Lower leg skin (tissue), 4 donors: ENCODE measurements around the gene FAM174C. TPM values are rescaled to one million over a fixed set of nuclear protein-coding genes. Genes with fewer than 3 reads are reported as not detected.

Experiments
- DNase-seq, 2 donors: peaks; one replicate each; pipeline ENCODE4 v3.0.0-alpha.2; 2019; ENCODE audit warnings: low spot score in 2 of 2
- H3K4me3 ChIP-seq: fragments of 200-600 bp; sonication (generic); 2 replicates; pipeline ENCODE4 v1.5.1; 2017; ENCODE audit warnings: mild to moderate bottlenecking, low read depth; ENCODE audit not compliant: poor library complexity, severe bottlenecking
- POLR2A ChIP-seq, 2 donors: fragments of 450-650 bp; IDR thresholded peaks; one replicate each; pipeline ENCODE4 v1.6.1; 2016 to 2017; ENCODE audit warnings: antibody characterized with exemption in 2 of 2, mild to moderate bottlenecking in 1 of 2, moderate library complexity in 1 of 2
- WGBS, 2 donors: methylation state at CpG; one replicate each; pipeline ENCODE4 v1.1.5; 2018; 5-methylcytosine and 5-hydroxymethylcytosine counted together
- intact Hi-C: fragments of 100-400 bp; cut with DNase I; formaldehyde crosslinking; loops from one replicate; pipeline ENCODE4 v1.15.0; 2023; ENCODE audit warnings: low total_unique reads
- total RNA-seq, 4 donors: library from RNA; depleted of rRNA; stranded (reverse); fragments of >200 nt; gene quantifications; one replicate each; pipeline ENCODE4 v1.1.0, GENCODE V29; 2016
- TF ChIP-seq, protein P1 (sequence below), 3 donors: fragments of 450-650 bp; IDR thresholded peaks; one replicate each; pipeline ENCODE4 v1.5.1; 2016; ENCODE audit warnings: antibody characterized with exemption in 3 of 3, mild to moderate bottlenecking in 3 of 3, moderate library complexity in 2 of 3

FAM174C gene
- total RNA-seq, 4 donors from 2014 or later = 66.3 to 74.1 (median 68.8) TPM

- intact Hi-C loops = no loop called here
- no peak for DNase-seq
- no peak for TF ChIP-seq POLR2A (IDR thresholded peaks at IDR 0.05)
- TF ChIP-seq, protein P1, sequence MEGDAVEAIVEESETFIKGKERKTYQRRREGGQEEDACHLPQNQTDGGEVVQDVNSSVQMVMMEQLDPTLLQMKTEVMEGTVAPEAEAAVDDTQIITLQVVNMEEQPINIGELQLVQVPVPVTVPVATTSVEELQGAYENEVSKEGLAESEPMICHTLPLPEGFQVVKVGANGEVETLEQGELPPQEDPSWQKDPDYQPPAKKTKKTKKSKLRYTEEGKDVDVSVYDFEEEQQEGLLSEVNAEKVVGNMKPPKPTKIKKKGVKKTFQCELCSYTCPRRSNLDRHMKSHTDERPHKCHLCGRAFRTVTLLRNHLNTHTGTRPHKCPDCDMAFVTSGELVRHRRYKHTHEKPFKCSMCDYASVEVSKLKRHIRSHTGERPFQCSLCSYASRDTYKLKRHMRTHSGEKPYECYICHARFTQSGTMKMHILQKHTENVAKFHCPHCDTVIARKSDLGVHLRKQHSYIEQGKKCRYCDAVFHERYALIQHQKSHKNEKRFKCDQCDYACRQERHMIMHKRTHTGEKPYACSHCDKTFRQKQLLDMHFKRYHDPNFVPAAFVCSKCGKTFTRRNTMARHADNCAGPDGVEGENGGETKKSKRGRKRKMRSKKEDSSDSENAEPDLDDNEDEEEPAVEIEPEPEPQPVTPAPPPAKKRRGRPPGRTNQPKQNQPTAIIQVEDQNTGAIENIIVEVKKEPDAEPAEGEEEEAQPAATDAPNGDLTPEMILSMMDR (IDR thresholded peaks at IDR 0.05) = no peak
- no peak overlapping the region for H3K4me3 ChIP-seq
- 54 to 66% methylated on average over 14 to 20 of the region's 24 CpGs for WGBS, 2 donors
Measured at GRCh38 chr19:1233115-1233667, 42.1 kb upstream of the FAM174C start.

GRCh38 chr19:1234051-1234954 is 41.0 kb upstream of the FAM174C start:
- 85% methylated on average over 37 to 42 of the region's 45 CpGs for WGBS, 2 donors
- no peak overlapping the region for H3K4me3 ChIP-seq
- DNase-seq = no peak
- intact Hi-C loops = no loop called here
- TF ChIP-seq, protein P1 (IDR thresholded peaks at IDR 0.05) = no peak
- no peak for TF ChIP-seq POLR2A (IDR thresholded peaks at IDR 0.05)

GRCh38 chr19:1234955-1235380 is 40.4 kb upstream of the FAM174C start:
- intact Hi-C loops = no loop called here
- WGBS, 2 donors = 91 to 94% methylated on average over 35 to 43 of the region's 43 CpGs

GRCh38 chr19:1235625-1236538 is 39.4 kb upstream of the FAM174C start:
- WGBS, 2 donors = 53 to 88% methylated on average over 14 to 26 of the region's 39 CpGs
- no peak for TF ChIP-seq POLR2A (IDR thresholded peaks at IDR 0.05)
- TF ChIP-seq, protein P1 (IDR thresholded peaks at IDR 0.05) = no peak

More at GRCh38 chr19:1234955-1235380, 40.4 kb upstream of the FAM174C start:
- DNase-seq = no peak
- no peak overlapping the region for H3K4me3 ChIP-seq
- TF ChIP-seq, protein P1 (IDR thresholded peaks at IDR 0.05) = no peak
- TF ChIP-seq POLR2A (IDR thresholded peaks at IDR 0.05) = no peak

DNA sequence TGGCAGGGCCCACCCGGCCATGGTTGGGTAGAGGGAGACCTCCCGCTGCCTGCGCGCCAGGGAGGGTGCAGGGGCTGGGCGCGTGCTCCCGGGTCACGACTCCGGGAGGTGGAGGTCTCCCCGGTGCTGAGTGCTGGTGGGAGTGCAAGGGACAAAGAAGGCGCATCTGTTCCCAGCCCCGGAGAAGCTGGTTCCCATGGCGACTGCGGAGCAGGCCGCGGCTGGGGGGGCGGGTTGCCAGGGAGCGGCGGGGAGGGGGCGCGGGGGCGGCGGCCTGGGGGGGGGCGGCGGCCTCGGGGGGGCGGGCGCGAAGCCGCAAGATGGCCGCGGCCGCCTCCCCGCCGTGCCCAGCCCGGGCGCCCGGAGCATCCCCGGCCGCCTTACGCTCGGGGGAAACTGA is 38.8 kb upstream of the FAM174C start:
- intact Hi-C loops = no loop called here
- no peak overlapping the region for H3K4me3 ChIP-seq
- WGBS, 2 donors = 20% methylated on average over 2 of the region's 42 CpGs; no CpG with 5 or more reads in 1 of the 2 donors
- no peak for DNase-seq
- no peak for TF ChIP-seq POLR2A (IDR thresholded peaks at IDR 0.05)
- TF ChIP-seq, protein P1 (IDR thresholded peaks at IDR 0.05) = no peak

More at GRCh38 chr19:1235625-1236538, 39.4 kb upstream of the FAM174C start:
- DNase-seq = no peak
- no peak overlapping the region for H3K4me3 ChIP-seq
- intact Hi-C loops = no loop called here
